HG03442 (cell line): Measurements from ENCODE around the gene TLR1.
"Not testable (repeated sequence)": the region's sequence is repeated elsewhere in the genome, so short reads cannot be mapped to it uniquely, and the experiment has no call there.

Source experiments
- ATAC-seq: cut with Tn5 transposase; IDR thresholded peaks from one replicate; pipeline ENCODE4 v1.9.1; 2021; ENCODE audit warnings: mild to moderate bottlenecking, moderate library complexity; ENCODE audit not compliant: unreplicated experiment

The TLR1 gene

DNA sequence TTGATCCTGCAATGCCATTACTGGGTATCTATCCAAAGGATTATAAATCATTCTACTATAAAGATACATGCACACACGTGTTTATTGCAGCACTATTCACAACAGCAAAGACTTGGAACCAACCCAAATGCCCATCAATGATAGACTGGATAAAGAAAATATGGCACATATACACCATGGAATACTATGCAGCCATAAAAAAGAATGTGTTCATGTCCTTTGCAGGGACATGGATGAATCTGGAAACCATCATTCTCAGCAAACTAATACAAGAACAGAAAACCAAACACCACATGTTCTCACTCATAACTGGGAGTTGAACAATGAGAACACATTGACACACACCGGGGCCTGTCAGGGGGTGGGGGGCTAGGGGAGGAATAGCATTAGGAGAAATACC lies 26.7 kb downstream of the TLR1 start:
- not testable (repeated sequence) for ATAC-seq

- no peak for ATAC-seq
These were observed 29.3 kb downstream of the TLR1 start for GRCh38 chr4:38775326-38775725.

- no peak for ATAC-seq
These were observed 30.2 kb downstream of the TLR1 start for GRCh38 chr4:38774181-38774955.

DNA sequence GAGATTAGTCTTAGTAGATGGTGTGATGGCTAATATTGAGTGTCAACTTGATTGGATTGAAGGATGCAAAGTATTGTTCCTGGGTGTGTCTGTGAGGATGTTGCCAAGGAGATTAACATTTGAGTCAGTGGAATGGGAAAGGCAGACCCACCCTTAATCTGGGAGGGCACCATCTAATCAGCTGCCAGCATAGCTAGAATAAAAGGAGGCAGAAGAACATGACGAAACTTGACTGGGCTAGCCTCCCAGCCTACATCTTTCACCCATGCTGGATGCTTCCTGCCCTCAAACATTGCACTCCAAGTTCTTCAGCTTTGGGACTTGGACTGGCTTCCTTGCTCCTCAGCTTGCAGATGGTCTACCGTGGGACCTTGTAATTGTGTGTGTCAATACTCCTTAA lies 34.3 kb downstream of the TLR1 start:
- not testable (repeated sequence) for ATAC-seq

- ATAC-seq: no peak
These were observed 34.7 kb downstream of the TLR1 start for GRCh38 chr4:38769857-38770256.

DNA sequence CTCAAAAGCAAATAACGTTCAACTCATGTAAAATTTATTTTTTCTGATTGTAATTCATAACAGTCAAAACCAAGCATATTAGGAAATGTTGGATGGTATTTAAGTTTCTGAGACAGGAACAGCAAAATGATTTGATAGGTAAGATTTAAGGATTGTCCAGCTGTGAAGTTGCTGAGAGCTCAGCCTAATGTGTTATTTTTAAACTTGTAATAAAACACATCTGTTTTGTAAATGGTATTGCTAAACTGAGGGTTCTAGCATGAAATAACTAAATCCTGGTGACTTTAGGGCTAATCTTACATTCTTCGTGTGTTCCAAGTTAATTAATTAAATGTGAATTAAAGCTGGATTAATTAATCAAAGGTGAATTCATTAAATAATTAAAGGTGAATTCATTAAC lies 35.1 kb downstream of the TLR1 start:
- no peak for ATAC-seq

DNA sequence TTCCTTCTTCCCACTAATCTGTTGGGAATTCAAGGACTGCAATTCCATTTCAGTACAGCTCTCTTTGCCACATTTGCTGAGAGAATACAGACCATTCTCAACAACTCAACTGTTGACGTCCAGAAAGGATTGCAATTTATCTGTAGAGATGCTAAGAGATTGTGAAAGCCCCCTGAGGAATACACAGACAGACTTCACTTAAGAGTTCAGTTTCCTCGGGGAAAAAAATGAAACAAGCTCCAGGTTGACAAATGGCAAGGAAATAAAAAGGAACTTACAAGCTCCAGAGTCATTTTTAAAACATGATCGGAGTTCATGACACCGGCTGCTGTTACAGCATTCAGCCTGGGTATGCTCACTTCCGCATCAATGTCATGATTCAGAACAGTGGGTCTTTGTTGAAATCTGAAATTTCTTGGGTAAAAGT lies 35.6 kb downstream of the TLR1 start:
- ATAC-seq: no peak

DNA sequence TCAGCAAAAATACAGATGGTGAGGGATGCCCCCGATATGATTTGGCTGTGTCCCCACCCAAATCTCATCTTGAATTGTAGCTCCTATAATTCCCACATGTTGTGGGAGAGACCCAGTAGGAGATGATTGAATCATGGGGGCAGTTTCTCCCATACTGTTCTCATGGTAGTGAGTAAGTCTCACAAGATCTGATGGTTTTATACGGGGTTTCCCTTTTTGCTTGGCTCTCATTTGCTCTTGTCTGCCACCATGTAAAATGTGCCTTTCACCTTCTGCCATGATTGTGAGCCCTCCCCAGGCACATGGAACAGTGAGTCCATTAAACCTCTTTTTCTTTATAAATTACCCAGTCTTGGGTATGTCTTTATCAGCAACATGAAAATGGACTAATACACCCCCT lies 37.7 kb downstream of the TLR1 start:
- ATAC-seq: not testable (repeated sequence)

GRCh38 chr4:38765382-38765781 lies 39.2 kb downstream of the TLR1 start:
- ATAC-seq: no peak

DNA sequence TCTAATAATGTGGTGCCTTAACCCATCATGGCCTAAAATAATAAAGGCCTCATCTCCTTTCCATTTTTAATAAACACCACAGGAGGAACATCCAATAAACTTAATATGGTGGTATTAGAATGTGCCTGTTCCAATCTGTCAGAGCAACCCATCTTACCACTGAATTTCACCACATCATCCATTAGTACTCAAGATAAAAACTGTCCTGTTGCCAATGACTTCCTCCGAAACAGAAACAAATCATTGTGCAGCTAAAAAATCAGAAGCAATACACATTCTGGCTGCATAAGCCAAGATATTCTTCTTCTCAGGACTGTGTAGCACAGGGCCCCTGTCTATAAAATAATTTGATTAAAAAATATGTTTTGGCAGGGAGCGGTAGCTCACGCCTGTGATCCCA lies 40.3 kb downstream of the TLR1 start:
- no peak for ATAC-seq

GRCh38 chr4:38762560-38762959 lies 42.0 kb downstream of the TLR1 start:
- ATAC-seq: peak; percentile 27

DNA sequence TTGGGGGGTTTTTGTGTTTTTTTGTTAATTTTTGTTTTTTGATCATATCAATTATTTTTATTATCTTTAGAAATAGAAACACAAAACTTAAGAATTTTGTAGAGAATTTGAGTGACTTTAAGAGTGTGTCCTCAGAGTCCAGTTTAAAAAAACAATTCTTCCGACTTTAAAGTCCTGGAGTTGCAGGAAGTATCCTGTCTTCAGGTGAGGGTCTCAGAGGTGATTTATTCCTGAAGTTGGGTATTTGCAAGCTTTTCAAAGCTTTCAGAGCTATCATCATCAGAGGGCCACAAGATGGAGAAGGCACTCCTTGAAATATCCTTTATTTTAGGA lies 44.8 kb downstream of the TLR1 start:
- no peak for ATAC-seq

- no peak for ATAC-seq
These were observed 45.3 kb downstream of the TLR1 start for GRCh38 chr4:38759113-38759789.

- no peak for ATAC-seq
These were observed 46.5 kb downstream of the TLR1 start for GRCh38 chr4:38757945-38758600.

GRCh38 chr4:38752941-38753806 lies 51.4 kb downstream of the TLR1 start:
- no peak for ATAC-seq

DNA sequence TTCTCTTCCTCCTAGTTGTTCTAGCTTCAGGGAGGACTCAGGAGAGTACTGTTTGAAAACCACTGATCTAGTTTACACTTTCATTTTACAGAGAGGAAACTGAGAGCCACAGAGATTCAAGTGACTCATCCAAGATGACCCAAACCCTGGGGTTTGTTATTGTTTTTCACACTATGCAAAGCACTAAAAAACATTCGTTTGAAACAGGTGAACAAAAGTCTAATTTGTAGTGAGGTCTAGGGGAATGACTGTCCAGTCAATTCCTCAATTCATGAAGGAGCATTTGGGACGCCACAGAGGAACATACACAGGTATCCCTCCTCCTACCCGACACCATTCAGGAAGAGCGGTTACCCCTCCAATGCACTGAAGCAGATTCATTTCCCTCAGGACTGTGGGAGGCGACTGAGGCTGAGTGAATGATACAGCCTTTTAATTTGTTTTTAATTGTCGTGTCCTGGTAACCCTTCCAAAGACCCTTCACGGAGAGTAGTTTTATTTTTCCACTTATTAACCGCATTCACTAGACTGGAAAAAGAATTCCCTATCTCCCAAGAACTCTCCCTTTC lies 52.1 kb downstream of the TLR1 start:
- ATAC-seq: peak; percentile 98

- no peak for ATAC-seq
These were observed 53.1 kb downstream of the TLR1 start for GRCh38 chr4:38751341-38752010.

- ATAC-seq: no peak
These were observed 55.3 kb downstream of the TLR1 start for GRCh38 chr4:38749336-38749735.

- no peak for ATAC-seq
These were observed 57.0 kb downstream of the TLR1 start for GRCh38 chr4:38747629-38748028.
